ENCODE measurements around the gene AUP1.
A peak's percentile ranks its signal among the peaks of the same experiment; 100 is the strongest.

Gene AUP1

GRCh38 chr2:74516650-74517049 lies 12.9 kb downstream of the AUP1 start:
- no peak for DNase-seq (ENCODE audit: low read depth)
- H3K4me3 ChIP-seq (ENCODE audit: low read depth, low read length) = no peak overlapping the region

GRCh38 chr2:74515981-74516633 lies 13.4 kb downstream of the AUP1 start:
- DNase-seq (ENCODE audit: low read depth) = no peak
- peak overlapping the region; percentile 17 for H3K4me3 ChIP-seq (ENCODE audit: low read depth, low read length)

GRCh38 chr2:74515271-74515980 lies 14.1 kb downstream of the AUP1 start:
- DNase-seq (ENCODE audit: low read depth) = no peak
- H3K4me3 ChIP-seq (ENCODE audit: low read depth, low read length) = no peak overlapping the region

GRCh38 chr2:74514368-74515270 lies 14.9 kb downstream of the AUP1 start, which contains the start of gene TLX2:
Gene TLX2 (plus strand): TSS chr2:74514450. CDS start chr2:74514807, 357 bp downstream.
- H3K4me3 ChIP-seq (ENCODE audit: low read depth, low read length) = no peak within 1 kb of the TSS
- DNase-seq (ENCODE audit: low read depth) = no peak

GRCh38 chr2:74513605-74514367 lies 15.7 kb downstream of the AUP1 start:
- no peak for DNase-seq (ENCODE audit: low read depth)
- no peak overlapping the region for H3K4me3 ChIP-seq (ENCODE audit: low read depth, low read length)

DNA sequence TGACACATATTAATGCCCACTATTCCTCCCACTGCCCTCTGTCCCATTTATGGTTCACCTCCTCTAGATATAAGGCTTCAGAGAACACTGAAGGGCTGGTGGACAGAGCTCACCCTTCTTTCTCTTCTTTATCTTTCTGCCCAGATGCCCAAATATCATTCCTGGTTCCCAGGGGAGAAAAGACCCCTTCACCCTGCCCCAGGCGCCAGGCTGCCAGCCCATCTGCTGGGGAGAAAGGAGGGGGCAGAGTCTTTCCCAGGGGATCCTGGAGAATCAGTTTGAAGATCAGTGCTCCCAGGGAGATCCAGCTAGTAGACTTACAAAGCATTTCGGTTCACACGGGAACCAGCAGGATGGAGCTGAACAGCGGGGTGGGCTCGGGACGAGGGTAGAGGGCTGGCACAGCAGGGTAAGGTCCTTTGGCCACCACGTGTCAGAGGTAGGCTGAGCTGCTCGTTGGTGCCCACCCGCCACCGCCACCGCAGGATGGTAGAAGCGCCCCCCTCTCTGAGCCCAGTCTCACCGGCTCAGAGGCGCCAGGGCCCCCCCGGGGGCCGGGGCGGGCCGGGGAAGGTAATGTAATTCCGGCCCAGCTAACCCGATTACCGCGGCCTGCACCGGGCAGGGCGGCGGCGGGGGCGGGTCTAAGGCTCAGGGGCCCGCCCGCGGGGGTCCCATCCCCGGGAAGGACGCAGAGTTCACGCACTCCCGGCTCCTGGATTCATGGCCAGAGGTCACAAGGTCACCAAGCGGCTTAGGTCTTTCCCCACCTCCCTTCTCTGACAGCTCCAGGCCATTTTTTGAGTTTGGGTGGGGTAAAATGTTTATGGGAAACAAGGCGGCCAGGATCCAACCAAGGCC lies 16.5 kb downstream of the AUP1 start:
- no peak for DNase-seq (ENCODE audit: low read depth)
- no peak overlapping the region for H3K4me3 ChIP-seq (ENCODE audit: low read depth, low read length)

DNA sequence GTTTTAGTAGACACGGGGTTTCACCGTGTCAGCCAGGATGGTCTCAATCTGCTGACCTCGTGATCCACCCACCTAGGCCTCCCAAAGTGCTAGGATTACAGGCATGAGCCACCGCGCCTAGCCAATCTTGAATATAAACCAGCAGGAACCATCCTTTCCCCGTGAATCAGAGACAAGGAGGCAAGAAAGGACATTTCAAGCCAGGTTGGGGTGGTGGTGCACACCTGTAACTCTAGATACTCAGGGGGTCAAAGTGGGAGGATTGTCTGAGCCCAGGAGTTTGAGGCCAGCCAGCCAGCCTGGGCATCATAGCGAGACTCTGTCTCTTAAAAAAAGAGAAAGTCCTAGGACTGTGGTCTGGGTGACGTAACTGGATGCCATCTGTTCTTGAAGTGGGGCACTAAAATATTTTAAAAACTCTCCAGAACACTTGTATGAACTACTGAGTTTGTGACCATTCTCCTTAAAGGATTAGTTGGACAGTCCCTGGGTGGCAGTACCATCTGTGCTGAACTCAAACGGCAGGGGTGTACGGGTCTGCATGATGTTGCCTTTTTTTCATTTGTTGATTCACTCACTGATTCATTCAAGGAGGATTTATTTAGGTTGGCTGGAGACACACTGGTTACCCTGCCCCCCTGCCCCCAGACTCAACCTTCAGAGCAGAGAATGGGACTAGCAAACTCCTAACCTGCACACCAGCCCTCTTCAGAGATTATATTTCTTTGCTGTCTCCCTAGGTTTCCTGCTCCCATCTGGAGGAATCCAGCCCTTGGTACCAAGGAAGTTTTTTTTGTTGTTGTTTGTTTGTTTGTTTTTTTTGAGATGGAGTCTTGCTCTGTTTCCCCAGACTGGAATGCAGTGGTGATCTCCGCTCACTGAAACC lies 18.2 kb downstream of the AUP1 start:
- no peak overlapping the region for H3K4me3 ChIP-seq (ENCODE audit: low read depth, low read length)
- DNase-seq (ENCODE audit: low read depth) = no peak

GRCh38 chr2:74510272-74510671 lies 19.2 kb downstream of the AUP1 start:
- H3K4me3 ChIP-seq (ENCODE audit: low read depth, low read length) = no peak overlapping the region
- DNase-seq (ENCODE audit: low read depth) = no peak

GRCh38 chr2:74507926-74508520 lies 21.5 kb downstream of the AUP1 start:
- peak overlapping the region; percentile 89 for H3K4me3 ChIP-seq (ENCODE audit: low read depth, low read length)
- no peak for DNase-seq (ENCODE audit: low read depth)

DNA sequence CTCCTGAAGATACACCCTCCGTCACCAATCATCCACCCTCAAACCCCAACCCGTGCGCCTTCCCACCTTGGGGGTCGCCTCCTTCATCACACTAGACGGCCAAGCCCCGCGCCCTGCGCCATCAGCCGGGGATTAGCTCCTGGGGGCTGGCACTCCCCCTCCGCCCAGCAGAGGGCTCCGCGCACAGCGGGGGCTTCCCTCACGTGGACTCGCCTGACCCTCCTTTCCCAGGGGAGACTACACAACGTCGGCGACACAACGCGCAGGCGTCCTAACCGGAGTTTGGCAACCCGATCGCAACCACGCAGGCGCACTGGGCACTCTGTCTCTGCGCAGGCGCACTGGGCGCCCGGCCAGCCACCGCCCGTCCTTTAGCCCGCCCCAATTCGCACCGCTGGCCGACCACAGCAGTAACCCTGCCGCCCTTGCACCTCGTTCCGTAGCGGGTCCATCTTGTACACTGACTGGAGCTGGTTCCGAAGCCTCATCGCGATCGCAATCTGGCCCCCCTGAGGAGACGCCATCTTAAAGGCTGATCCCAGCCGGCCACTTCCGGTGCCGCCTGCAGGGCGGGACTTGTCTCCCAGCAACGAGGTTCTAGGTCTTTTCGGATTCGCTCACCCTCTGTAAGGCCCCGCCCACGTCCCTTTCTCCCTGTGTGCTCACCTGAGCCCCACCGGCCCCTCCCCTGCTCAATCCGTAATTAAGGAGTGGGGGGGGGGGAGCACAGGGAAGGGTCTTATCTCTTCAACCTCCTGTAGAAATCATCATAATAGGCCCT lies 22.2 kb downstream of the AUP1 start, which contains the start of gene PCGF1:
PCGF1 (minus strand) TSS at position 551 of the 781 bp plus-strand sequence; CDS start at position 524, 27 bp downstream.
- DNase-seq (ENCODE audit: low read depth) = peak; percentile 90

DNA sequence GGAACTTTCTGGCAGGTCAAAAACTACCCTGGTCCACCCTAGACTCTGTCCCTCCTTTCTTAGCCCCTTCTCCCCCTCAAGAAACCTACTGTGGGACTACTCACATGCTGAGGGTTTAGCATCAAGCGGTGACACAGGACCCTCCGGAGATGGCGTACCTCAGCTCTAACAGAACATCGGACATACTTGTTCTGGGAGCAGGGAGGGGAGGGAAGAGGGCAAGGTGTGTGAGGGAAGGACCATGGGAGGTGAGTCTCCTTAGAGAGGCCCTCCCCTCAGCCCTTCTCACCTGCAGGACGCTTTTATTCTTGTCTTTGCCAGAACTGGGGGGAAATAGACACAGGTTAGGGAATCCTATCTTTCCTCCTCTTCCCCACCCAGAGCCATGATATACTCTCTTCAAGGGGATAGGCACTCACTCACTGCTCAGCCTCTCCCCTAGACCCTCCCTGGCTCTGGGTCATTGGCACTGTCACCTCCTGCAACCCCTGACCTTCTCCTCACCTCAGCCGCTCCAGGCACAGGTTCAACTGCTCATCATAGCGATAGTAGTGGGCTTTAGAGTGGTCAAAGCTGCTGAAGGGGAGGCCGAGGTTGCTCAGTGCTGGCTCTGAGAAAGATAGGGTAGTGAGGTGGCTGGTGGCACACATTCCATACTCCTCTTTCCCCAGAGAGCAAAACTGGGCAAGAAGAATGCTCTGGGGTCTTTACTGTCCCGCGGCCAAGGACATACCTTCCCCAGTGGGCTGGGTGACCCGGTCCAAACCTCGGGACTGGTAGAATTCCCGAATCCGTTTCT lies 23.9 kb downstream of the AUP1 start:
- no peak for DNase-seq (ENCODE audit: low read depth)

More for the DNA sequence above, 22.2 kb downstream of the AUP1 start, which contains the start of gene PCGF1:
- peak within 1 kb of the TSS; percentile 89 for H3K4me3 ChIP-seq (ENCODE audit: low read depth, low read length)

GRCh38 chr2:74504591-74504990 lies 24.9 kb downstream of the AUP1 start:
- no peak for DNase-seq (ENCODE audit: low read depth)
- no peak overlapping the region for H3K4me3 ChIP-seq (ENCODE audit: low read depth, low read length)

More for the DNA sequence above, 23.9 kb downstream of the AUP1 start:
- H3K4me3 ChIP-seq (ENCODE audit: low read depth, low read length) = peak overlapping the region; percentile 5

DNA sequence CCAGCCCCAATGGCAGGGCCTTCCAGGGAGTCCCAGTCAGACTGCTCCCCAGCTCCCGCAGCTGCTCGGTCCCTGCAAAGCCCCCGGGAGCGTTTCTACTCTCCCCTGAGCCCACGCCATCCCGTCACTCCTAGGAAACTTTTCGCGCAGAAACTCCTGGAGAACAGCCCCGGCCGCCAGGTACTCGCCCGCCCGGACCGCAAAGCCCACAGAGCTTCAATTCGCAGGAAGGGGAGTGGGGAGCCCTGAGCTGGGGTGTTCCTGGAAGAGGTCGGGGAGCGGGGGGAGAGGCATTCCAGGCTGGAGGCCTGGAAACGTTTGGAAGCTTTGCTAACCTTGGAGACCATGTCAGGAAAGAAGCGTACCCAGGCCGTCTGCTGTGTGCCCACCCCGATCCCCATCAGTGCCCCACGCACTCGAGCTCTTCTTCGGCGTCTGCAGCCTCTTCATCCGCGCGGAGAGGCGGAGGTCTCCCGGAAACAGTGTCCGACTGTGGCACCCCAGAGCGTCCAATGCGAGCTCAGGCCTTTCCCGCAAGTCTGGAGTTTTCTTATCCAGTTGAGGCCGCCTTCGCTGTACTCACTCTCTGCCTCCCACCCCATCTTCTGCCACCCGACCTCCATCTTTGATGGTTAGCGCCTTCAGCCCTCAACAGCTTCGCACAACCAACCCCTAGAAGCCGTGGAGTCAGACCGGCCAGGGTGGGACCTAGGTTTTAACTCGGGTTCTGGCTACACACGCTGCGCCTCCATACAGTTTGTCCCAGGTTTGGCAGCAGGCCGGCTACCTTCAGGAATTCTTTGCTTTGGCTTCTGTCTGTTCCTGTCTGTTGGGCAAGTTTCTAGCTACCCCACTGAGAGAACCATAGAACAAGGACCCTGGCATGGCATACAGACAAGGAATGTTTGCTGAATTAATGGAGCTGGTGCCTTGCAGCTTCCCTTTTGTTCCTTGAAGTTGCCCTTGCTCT lies 25.7 kb downstream of the AUP1 start:
- no peak for DNase-seq (ENCODE audit: low read depth)
- peak overlapping the region; percentile 54 for H3K4me3 ChIP-seq (ENCODE audit: low read depth, low read length)

DNA sequence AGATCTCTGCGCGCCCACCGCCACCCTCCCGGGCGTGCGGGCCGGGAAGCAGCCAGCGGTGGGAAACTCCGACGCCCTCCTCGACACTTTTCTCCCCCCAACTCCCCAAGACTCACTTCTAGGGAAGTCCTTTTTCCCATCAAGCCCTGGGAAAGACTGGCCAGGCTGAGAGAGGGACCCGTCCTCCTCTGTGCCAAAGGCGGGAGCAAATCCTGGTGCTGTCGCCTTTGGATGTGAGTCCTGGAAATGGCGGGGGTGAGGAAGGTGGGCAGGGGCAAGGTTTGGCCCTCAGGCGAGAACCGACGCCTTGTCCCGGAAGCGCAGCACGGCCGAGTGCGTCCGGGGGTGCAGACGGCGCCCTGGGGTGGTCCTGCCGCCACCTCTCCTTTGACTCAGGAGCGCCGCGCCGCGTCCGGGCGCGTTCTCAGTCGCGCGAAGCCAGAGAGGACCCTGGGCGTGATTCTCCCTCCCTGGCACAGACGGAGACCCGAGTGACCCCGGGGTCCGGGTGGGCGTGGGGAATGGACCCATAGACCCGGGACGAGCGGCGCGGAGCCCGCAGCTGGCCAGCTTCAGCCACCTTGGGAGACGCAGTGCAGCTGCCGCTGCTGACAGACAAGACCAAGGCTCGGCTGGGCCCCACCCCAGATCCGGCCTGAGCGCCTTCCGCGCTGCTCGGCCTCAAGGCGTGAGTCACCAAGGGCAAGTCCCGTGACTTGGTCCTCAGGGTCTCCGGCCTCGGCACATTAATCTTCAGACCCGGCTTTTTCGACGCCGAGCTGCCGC lies 26.6 kb downstream of the AUP1 start:
- H3K4me3 ChIP-seq (ENCODE audit: low read depth, low read length) = peak overlapping the region; percentile 54
- peak; percentile 35 for DNase-seq (ENCODE audit: low read depth)

Measured in skeletal muscle cell (primary cell).